Measurements from ENCODE around the gene PDXP. TPM values are rescaled to one million over a fixed set of nuclear protein-coding genes. Genes with fewer than 3 reads are reported as not detected.

PDXP gene
- total and polyA plus RNA-seq, 11 donors: 12.8 to 36.4 (median 25.9) TPM

- WGBS, 4 donors: 74 to 86% (median 82%) methylated on average over 4 to 7 of the region's 7 CpGs
- Histone ChIP-seq H3K9me3 (no peaks in the 10 kb centered on the region), H3K4me3 (no peak overlapping the region), H3K4me1 (no peaks in the 10 kb centered on the region), H3K27me3 (no peaks in the 10 kb centered on the region), H3K36me3 (no peaks in the 10 kb centered on the region), H3K27ac (no peak overlapping the region)
- TF ChIP-seq POLR2A (IDR thresholded peaks at IDR 0.05) (no peak), CTCF (IDR thresholded peaks at IDR 0.05) (no peak)
- DNase-seq (no peak), ATAC-seq (no peak)
- intact Hi-C loops (cut with DNase I): no loop called here
Observed at GRCh38 chr22:37715760-37716159, 57.2 kb downstream of the PDXP start.

Other genes starting within 250 kb of the PDXP start
- under 1 TPM in 5 of 9 donors, not detected in 4; 0.02 to 0.72 (median 0.06) TPM for gene ELFN2, start 231.2 kb upstream of the PDXP start, total RNA-seq
- gene ELFN2, start 231.2 kb upstream of the PDXP start, polyA plus RNA-seq: under 1 TPM; 0.01 to 0.04 TPM
- 10 to 100 TPM in 4 of 9 donors, 1 to 10 TPM in 5; 5.8 to 25.6 (median 9.6) TPM for gene MFNG, start 172.3 kb upstream of the PDXP start, total RNA-seq
- 10 to 100 TPM in 1 of 2 donors, 1 to 10 TPM in 1; 7.1 to 16.3 TPM for gene MFNG, start 172.3 kb upstream of the PDXP start, polyA plus RNA-seq
- 10 to 100 TPM in 3 of 9 donors, 1 to 10 TPM in 6; 5.2 to 12.6 (median 8.1) TPM for gene CARD10, start 139.3 kb upstream of the PDXP start, total RNA-seq
- gene CARD10, start 139.3 kb upstream of the PDXP start, polyA plus RNA-seq: 10 to 100 TPM in 1 of 2 donors, 1 to 10 TPM in 1; 7.8 to 13.9 TPM
- gene CDC42EP1, start 98.2 kb upstream of the PDXP start, total RNA-seq: 10 to 100 TPM; 11.9 to 34.9 (median 23.8) TPM
- 10 to 100 TPM; 10.4 to 17.7 TPM for gene CDC42EP1, start 98.2 kb upstream of the PDXP start, polyA plus RNA-seq
- 10 to 100 TPM in 1 of 9 donors, 1 to 10 TPM in 1, not detected in 7; 5.3 to 10.3 TPM for gene LGALS2, start 78.6 kb upstream of the PDXP start, total RNA-seq
- under 1 TPM in 1 of 2 donors, not detected in 1; 0.17 TPM for gene LGALS2, start 78.6 kb upstream of the PDXP start, polyA plus RNA-seq
- gene GGA1, start 49.9 kb upstream of the PDXP start, total RNA-seq: 10 to 100 TPM; 22.7 to 45.7 (median 27.4) TPM
- 10 to 100 TPM; 27.4 to 39.4 TPM for gene GGA1, start 49.9 kb upstream of the PDXP start, polyA plus RNA-seq
- gene SH3BP1, start 19.1 kb upstream of the PDXP start, total RNA-seq: 10 to 100 TPM in 1 of 9 donors, 1 to 10 TPM in 6, under 1 TPM in 2; 0.44 to 19.7 (median 2.0) TPM
- gene SH3BP1, start 19.1 kb upstream of the PDXP start, polyA plus RNA-seq: 1 to 10 TPM in 1 of 2 donors, under 1 TPM in 1; 1.00 to 2.2 TPM
- 1,000 to 10,000 TPM in 3 of 9 donors, 100 to 1,000 TPM in 6; 722 to 2,034 (median 903) TPM for gene LGALS1, start 16.9 kb downstream of the PDXP start, total RNA-seq
- 1,000 to 10,000 TPM; 1,230 to 2,204 TPM for gene LGALS1, start 16.9 kb downstream of the PDXP start, polyA plus RNA-seq
- 10 to 100 TPM in 8 of 9 donors, 1 to 10 TPM in 1; 8.0 to 16.3 (median 13.8) TPM for gene NOL12, start 27.6 kb downstream of the PDXP start, total RNA-seq
- gene NOL12, start 27.6 kb downstream of the PDXP start, polyA plus RNA-seq: 10 to 100 TPM; 16.8 to 29.2 TPM
- 100 to 1,000 TPM in 4 of 9 donors, 10 to 100 TPM in 5; 67.9 to 147 (median 94.7) TPM for gene TRIOBP, start 38.3 kb downstream of the PDXP start, total RNA-seq
- 100 to 1,000 TPM in 1 of 2 donors, 10 to 100 TPM in 1; 54.9 to 119 TPM for gene TRIOBP, start 38.3 kb downstream of the PDXP start, polyA plus RNA-seq
- gene GCAT, start 149.2 kb downstream of the PDXP start, total RNA-seq: 10 to 100 TPM; 25.2 to 83.6 (median 39.7) TPM
- gene GCAT, start 149.2 kb downstream of the PDXP start, polyA plus RNA-seq: 10 to 100 TPM; 26.7 to 53.4 TPM
- gene GALR3, start 164.7 kb downstream of the PDXP start, total RNA-seq: not detected
- not detected for gene GALR3, start 164.7 kb downstream of the PDXP start, polyA plus RNA-seq
- gene ANKRD54, start 185.6 kb downstream of the PDXP start, total RNA-seq: 10 to 100 TPM; 11.6 to 44.6 (median 15.9) TPM
- gene ANKRD54, start 185.6 kb downstream of the PDXP start, polyA plus RNA-seq: 10 to 100 TPM; 15.7 to 20.4 TPM
- gene EIF3L, start 190.7 kb downstream of the PDXP start, total RNA-seq: 100 to 1,000 TPM; 237 to 456 (median 369) TPM
- gene EIF3L, start 190.7 kb downstream of the PDXP start, polyA plus RNA-seq: 100 to 1,000 TPM; 111 to 284 TPM
- gene MICALL1, start 247.6 kb downstream of the PDXP start, total RNA-seq: 10 to 100 TPM; 15.8 to 40.7 (median 17.8) TPM
- 10 to 100 TPM; 10.6 to 21.3 TPM for gene MICALL1, start 247.6 kb downstream of the PDXP start, polyA plus RNA-seq